Left renal pelvis (tissue), 4 donors: ENCODE results near the gene MGLL. TPM values are rescaled to one million over a fixed set of nuclear protein-coding genes. Genes with fewer than 3 reads are reported as not detected.

ENCODE experiments used
- DNase-seq, 4 donors: peaks; one replicate each; pipeline ENCODE4 v3.0.0-alpha.2; 2013; ENCODE audit warnings: low read depth in 4 of 4, low spot score in 3 of 4
- polyA plus RNA-seq, 4 donors: library from polyadenylated mRNA; unstranded; fragments of 120-200 nt; gene quantifications; one replicate each; pipeline ENCODE4 v1.2.1, GENCODE V29; 2013; ENCODE audit not compliant: insufficient read length in 4 of 4

MGLL gene
- polyA plus RNA-seq, 4 donors: 12.3 to 27.3 (median 24.2) TPM

- no peak for DNase-seq
Observed at GRCh38 chr3:127744875-127745274, 77.4 kb downstream of the MGLL start.

DNA sequence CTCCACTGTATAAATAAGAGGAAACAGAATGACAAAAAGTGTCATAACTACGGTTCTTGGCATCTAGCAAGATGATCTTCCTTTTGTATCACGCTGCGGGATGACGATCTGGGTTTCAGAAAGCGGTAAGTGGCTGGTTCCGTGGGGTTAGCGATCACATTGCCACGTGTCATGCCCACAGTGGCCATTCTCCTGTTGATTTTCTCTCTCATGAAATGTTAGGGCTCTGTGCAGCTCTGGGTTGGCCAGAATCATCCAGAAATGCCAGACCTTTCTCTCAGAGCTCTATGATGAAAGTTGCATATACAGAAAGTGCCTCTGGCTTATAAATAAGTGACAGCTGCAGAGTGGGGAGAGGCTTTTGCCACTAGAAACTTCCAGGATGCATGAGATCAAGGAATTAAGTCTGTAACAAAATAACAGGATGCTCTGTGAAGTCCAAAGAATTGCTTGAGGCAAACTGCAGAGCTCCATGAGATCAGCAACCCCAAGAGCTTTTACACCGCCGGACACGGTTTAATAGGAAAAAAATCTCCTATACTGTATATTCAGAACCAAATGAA, 78.0 kb downstream of the MGLL start:
- DNase-seq: no peak

DNA sequence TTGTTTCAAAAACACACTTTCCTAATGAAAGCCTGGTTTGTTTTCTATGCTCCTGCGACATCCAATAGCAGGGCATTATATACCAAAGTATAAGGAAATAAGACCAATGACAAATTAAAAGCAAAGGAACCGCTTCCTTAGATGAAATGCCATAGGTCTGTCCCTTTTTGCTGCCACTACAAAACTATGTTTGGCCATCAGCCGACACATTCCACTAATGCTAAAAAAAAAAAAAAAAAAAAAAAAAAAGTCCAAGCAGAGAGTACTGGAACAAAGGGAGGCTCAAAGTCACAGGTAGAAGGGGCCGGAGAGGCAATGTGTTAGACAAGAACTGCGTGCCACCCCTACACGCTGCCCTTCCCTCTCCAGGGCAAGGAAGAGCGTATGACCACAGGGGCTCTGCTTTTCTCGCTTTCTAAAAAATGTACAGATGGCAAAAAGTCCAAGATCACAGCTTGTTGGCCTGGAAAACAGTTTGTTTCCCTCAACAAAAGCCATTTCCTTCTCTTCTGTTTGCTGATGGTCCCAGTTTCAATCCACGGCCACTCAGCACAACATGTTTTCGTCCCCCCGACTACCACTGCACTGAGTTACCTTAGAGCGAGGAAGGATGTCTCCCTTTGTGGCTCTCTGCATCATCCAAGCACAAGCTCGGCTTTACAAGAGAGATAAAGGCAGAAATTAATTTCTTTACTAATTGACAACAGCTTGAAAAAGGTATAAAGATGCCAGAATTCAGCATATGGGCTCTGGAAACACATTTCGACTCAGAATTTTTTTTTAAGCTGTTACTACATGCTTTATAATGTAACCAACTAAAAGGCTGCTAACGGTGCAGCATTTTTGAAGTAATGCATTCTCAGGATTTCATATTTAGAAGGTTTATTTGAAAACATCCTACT, 78.7 kb downstream of the MGLL start:
- no peak for DNase-seq

DNA sequence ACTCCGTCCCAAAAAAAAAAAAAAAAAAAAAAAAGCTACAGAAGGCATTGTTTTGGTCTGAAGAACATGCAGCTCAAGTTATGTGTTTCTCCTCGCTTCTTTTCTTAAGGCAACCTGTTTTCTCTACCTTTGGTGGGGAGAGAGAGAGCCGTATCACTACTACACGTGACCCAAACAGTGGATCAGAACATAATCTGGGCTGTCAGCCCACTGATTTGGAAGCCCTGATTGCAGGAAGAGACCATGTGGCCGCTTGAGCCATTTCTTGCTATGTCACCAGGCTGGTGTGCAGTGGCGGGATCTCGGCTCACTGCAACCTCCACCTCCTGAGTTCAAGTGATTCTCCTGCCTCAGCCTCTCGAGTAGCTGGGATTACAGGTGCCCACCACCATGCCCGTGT, 79.7 kb downstream of the MGLL start:
- DNase-seq: no peak

- no peak for DNase-seq
Observed at GRCh38 chr3:127741690-127742089, 80.6 kb downstream of the MGLL start.

DNA sequence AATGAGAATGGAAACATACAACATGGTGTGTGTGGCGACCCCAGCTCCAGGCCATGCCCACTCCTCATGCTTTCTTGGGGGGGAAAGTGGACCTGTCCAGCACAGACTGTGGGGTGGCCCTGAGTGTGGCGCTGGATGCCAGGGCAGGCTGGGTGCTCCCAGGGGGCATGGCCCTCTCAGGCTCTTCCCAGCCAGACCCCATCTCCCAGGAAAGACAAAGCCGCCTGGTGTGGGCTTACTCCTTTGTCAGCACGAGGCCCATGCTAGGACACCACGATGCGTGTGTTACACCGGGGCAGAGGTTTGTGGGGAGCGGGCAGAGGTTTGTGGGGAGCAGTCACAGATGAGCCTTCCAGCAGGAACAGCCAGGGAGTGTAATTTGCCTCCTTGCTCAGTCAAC, 81.1 kb downstream of the MGLL start:
- no peak for DNase-seq

DNA sequence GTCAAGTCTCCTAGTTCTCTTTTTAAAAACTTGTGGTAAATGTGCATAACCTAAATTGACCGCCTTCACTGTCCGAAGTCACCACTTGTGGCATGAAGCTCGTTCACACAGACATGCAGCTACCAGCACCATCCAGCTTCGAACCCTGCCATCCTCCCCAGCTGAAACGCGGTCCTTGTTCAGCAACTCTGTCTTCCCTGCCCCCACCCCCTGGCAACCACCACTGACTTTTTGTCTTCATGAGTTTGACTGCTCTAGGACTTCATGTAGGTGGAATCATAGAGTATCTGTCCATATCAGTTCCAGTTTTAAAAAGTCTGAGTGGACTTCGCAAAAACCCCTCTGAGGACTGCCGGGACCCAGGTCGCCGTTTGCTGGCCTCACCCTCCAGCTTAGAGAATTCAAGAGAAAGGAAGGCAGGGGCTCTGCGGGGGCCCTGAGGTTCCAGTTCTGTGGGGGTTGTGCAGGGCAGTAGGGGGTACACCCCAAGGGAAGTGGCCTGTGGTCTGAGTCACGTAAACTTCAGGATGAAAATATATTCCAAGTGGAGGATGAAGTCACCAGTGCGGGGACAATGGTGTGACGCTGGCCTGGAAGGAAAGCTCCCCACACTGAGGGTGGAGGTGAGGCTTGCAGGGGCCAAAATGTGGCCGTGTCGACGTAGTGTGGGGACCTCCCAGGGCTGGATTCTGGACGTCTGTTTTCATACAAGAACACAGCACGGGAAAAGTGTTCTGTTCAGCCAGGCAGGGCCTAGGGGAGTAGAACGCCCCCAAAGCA, 82.0 kb downstream of the MGLL start:
- DNase-seq: no peak

- DNase-seq: no peak
Observed at GRCh38 chr3:127739347-127740135, 82.8 kb downstream of the MGLL start.

DNA sequence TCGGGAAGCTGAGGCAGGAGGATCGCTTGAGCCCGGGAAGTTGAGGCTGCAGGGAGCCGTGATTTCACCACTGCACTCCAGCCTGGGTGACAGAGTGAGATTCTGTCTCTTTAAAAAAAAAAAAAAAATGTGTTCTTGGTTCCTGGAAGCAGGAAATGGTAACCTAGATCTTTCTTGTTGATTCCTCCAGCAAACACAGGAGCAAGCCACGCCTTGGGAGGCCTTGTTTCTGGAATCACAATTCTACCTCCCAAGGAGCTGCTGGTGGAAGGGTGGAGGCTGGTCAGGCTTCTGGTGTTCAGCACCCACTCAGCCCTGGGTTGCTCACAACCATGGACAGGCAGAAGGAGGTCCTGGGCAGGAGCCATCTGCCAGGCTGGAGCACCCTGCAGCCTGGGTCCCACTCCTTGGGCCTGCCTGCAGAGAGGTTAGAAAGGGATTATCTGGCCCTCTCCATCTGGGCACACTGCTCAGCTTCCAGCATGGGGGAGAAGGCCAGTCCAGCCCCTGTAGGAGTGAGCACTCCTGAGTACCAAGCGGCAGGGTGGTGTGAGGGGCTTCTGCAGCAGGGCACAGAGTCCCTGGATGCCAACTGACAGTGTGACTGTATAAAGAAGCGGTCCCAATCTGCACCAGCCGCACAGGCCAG, 84.0 kb downstream of the MGLL start:
- DNase-seq: no peak

- no peak for DNase-seq
Observed at GRCh38 chr3:127736801-127737539, 85.3 kb downstream of the MGLL start.

DNA sequence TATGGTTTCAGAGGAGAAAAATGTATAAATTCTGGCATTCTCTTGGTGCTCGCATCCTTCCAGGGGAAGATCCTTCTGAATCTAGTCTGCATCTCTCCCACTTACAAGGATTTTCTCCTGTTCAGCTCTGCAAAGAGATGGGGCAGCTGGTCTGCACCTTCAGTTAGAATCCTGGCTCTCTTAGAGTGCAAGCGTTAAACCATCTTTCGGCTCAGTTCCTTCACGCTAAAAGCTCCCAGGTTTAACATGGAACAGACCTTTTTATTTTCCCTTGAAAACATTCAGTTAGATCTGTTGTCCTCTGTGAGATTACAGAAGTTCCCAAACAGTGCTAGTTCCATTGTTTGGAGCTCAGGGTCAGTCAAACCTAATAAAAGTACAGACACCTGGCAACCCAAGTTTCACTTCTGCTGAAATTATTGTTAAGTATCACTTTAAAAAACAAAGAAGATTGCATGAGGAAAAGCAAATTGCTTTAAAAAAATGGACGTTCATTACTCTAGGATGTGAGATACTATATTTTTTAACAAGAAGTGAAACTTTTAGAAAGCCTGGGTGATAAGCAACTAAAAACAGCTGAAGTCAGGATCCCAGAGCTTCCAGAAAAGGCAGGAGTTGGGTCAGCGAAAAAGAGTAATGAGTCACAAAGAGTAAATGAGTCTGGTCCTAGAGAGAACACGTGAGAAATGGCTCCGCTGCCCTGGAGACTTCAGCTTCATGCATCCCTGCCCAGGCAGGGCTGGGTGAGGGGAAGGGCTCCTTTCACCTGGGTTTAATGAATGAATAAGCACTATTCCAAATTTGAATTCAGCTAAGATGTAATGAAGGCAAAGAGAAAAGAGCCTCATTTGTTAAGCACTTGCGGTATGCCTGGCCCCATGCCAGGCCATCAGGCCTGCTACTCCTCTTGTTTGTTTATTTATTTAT, 86.3 kb downstream of the MGLL start:
- peak in 3 of 4 donors; percentile 39 to 51 (median 44) for DNase-seq

- no peak for DNase-seq
Observed at GRCh38 chr3:127734754-127735473, 87.4 kb downstream of the MGLL start.

GRCh38 chr3:127734181-127734720, 88.1 kb downstream of the MGLL start:
- DNase-seq: no peak

DNA sequence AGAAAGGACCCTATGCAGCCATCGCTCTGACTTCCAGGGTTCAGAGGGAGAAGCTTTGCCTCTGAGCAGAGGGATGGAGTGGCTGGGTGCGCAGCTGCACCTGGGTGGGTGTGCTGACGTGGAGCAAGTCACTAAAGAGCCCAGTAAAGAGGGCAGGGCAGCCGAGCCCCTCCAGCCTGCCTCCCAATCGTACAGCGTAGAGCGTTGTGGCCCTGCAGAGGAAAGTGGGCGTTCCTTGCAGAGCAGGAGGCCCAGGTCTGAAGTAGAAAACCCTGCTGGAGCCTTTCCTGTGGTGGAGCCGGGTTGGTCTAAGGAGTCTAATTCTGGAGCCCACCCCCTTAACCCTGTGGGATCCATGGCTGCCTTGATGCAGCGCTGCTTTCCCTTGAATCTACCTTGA, 88.5 kb downstream of the MGLL start:
- no peak for DNase-seq

- DNase-seq: no peak
Observed at GRCh38 chr3:127732879-127733350, 89.4 kb downstream of the MGLL start.

GRCh38 chr3:127732303-127732702, 90.0 kb downstream of the MGLL start:
- DNase-seq: no peak

GRCh38 chr3:127731546-127732289, 90.6 kb downstream of the MGLL start:
- no peak for DNase-seq
